Ishikawa (cell line): ENCODE measurements around the gene RPP14.

Experiments used
- CEBPB ChIP-seq: IDR thresholded peaks from 2 replicates; pipeline ENCODE4 v1.6.1; 2012
- CREB1 ChIP-seq: IDR thresholded peaks from 2 replicates; pipeline ENCODE4 v1.6.1; 2012; ENCODE audit warnings: low read depth
- EGR1 ChIP-seq: IDR thresholded peaks from 2 replicates; pipeline ENCODE4 v1.6.1; 2012
- EP300 ChIP-seq: IDR thresholded peaks from 2 replicates; pipeline ENCODE4 v1.6.1; 2012; ENCODE audit warnings: borderline replicate concordance
- FOXM1 ChIP-seq: IDR thresholded peaks from 2 replicates; pipeline ENCODE4 v1.6.1; 2012; ENCODE audit warnings: low read depth, borderline replicate concordance
- MAX ChIP-seq: IDR thresholded peaks from 2 replicates; pipeline ENCODE4 v1.6.1; 2012
- NFIC ChIP-seq: IDR thresholded peaks from 2 replicates; pipeline ENCODE4 v1.6.1; 2012
- RAD21 ChIP-seq: IDR thresholded peaks from 2 replicates; pipeline ENCODE4 v1.6.1; 2012; ENCODE audit warnings: low read depth
- REST ChIP-seq: IDR thresholded peaks from 2 replicates; pipeline ENCODE4 v1.6.1; 2012; ENCODE audit warnings: low read depth, mild to moderate bottlenecking
- TAF1 ChIP-seq: IDR thresholded peaks from 2 replicates; pipeline ENCODE4 v1.6.1; 2012; ENCODE audit warnings: low read depth, mild to moderate bottlenecking
- TCF12 ChIP-seq: IDR thresholded peaks from 2 replicates; pipeline ENCODE4 v1.6.1; 2012; ENCODE audit warnings: low read depth
- TEAD4 ChIP-seq: IDR thresholded peaks from 2 replicates; pipeline ENCODE4 v1.6.1; 2012
- USF1 ChIP-seq: IDR thresholded peaks from 2 replicates; pipeline ENCODE4 v1.6.1; 2012
- YY1 ChIP-seq: IDR thresholded peaks from 2 replicates; pipeline ENCODE4 v1.6.1; 2012; ENCODE audit warnings: low read depth
- ZBTB7A ChIP-seq: IDR thresholded peaks from 2 replicates; pipeline ENCODE4 v1.6.1; 2012; ENCODE audit warnings: low read depth

The RPP14 gene

GRCh38 chr3:58323529-58324390, 17.7 kb downstream of the RPP14 start:
- no peak for TF ChIP-seq REST
- no peak for TF ChIP-seq RAD21
- TF ChIP-seq EP300 = no peak

- TF ChIP-seq EP300 (no peak), MAX (no peak), RAD21 (no peak), USF1 (no peak), NFIC (no peak), REST (no peak), ZBTB7A (no peak), TCF12 (no peak), CEBPB (no peak), FOXM1 (no peak), EGR1 (no peak), TEAD4 (no peak), TAF1 (no peak), YY1 (no peak), CREB1 (no peak)
Observed at GRCh38 chr3:58324391-58325390, 18.6 kb downstream of the RPP14 start.

GRCh38 chr3:58325525-58325992, 19.5 kb downstream of the RPP14 start:
- TF ChIP-seq EP300 = no peak
- no peak for TF ChIP-seq TCF12
- no peak for TF ChIP-seq YY1
- no peak for TF ChIP-seq USF1
- no peak for TF ChIP-seq CREB1
- TF ChIP-seq FOXM1 = no peak

GRCh38 chr3:58326267-58326900, 20.3 kb downstream of the RPP14 start:
- TF ChIP-seq FOXM1 = no peak
- TF ChIP-seq TAF1 = no peak
- TF ChIP-seq RAD21 = no peak
- no peak for TF ChIP-seq REST
- no peak for TF ChIP-seq NFIC
- no peak for TF ChIP-seq YY1
- TF ChIP-seq TEAD4 = no peak
- no peak for TF ChIP-seq EGR1
- no peak for TF ChIP-seq ZBTB7A
- no peak for TF ChIP-seq TCF12
- no peak for TF ChIP-seq MAX
- TF ChIP-seq CEBPB = no peak
- no peak for TF ChIP-seq CREB1
- TF ChIP-seq EP300 = no peak
- no peak for TF ChIP-seq USF1
